Head of caudate nucleus (tissue), 42 donors: ENCODE results near the gene SMDT1.

Source experiments
- DNase-seq, 42 donors: peaks; one replicate each; pipeline versions ENCODE4 v3.0.0 to v3.0.0-alpha.2; 2020 to 2021; ENCODE audit warnings: mixed read lengths in 7 of 42
- intact Hi-C: fragments of 100-400 bp; cut with DNase I; formaldehyde crosslinking; loops from one replicate; pipeline ENCODE4 v1.15.0; 2022

The SMDT1 gene

GRCh38 chr22:42079319-42080251, at the start of gene SMDT1:
Gene SMDT1, plus strand, starts transcription at chr22:42079700. Its CDS starts 69 bp downstream, at chr22:42079769.
- DNase-seq, result peak; percentile 97 to 100 (median 99)
- intact Hi-C loops, result loop anchor here (10.0 kb wide), 1 partner anchor 115 kb away; the partner anchor contains the start of gene SEPTIN3

GRCh38 chr22:42033263-42034181, 46.0 kb upstream of the SMDT1 start:
- no peak for DNase-seq
- intact Hi-C loops, result no loop called here

GRCh38 chr22:42035256-42035655, 44.2 kb upstream of the SMDT1 start:
- intact Hi-C loops, result no loop called here
- no peak for DNase-seq

GRCh38 chr22:42039271-42039670, 40.2 kb upstream of the SMDT1 start:
- intact Hi-C loops, result no loop called here

GRCh38 chr22:42041784-42042183, 37.7 kb upstream of the SMDT1 start:
- DNase-seq, result no peak

More at GRCh38 chr22:42039271-42039670, 40.2 kb upstream of the SMDT1 start:
- no peak for DNase-seq

DNA sequence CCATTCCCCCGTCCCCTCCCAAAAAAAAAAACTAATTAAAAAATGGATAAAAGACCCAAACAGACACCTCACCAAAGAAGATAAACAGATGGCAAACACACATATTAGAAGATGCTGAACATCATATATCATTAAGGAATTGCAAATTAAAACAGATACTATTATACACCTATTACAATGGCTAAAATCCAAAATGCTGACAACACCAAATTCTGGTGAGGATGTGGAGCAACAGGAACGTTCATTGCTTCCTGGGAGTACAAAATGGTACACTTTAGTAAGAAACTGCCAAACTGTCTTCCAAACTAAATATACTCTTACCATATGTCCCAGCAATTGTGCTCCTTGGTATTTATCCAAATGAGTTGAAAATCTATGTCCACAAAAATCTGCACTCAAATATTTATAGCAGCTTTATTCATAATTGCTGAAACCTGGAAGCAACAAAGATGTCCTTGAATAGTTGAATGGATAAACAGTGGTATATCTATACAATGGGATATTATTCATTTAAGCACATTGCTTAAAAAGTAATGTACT, 28.8 kb upstream of the SMDT1 start:
- no peak for DNase-seq
- intact Hi-C loops, result no loop called here

More at GRCh38 chr22:42041784-42042183, 37.7 kb upstream of the SMDT1 start:
- intact Hi-C loops, result no loop called here

- intact Hi-C loops, result no loop called here
- peak in 1 of 42 donors; percentile 15 for DNase-seq
Measured at GRCh38 chr22:42052765-42053164, 26.7 kb upstream of the SMDT1 start.

DNA sequence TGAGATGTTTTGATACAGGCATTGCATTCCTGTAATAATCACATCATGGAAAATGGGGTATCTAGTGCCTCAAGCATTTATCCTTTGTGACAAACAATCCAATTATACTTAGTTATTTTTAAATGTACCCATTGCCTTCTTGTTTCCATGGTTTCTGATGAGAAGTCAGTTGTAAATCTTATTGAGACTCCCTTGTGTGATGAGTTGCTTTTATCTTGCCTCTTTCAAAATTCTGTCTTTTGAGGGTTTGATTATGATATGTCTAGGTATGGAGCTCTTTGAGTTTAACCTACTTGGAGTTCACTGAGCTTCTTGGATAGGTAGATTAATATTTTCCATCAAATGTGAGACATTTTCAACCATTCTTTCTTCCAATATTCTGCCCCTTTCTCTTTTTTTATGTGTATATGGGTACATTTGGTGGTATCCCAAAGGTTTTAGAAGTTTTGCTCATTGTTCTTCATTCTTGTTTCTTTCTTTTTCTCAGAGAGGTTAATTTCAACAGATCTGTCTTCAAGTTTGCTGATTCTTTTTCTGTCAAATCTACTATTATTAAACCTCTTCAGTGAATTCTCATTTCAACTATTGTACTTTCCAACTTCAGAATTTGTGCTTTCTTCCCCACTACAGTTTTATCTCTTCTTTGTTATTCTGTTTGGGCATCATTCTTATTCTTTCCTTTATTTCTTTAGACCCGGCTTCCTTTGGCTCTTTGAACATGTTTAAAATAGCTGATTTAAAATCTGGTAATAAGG, 22.6 kb upstream of the SMDT1 start:
- intact Hi-C loops, result no loop called here
- no peak for DNase-seq

GRCh38 chr22:42060489-42060888, 19.0 kb upstream of the SMDT1 start:
- peak in 6 of 42 donors; percentile 3 to 32 (median 19) for DNase-seq
- intact Hi-C loops, result no loop called here

DNA sequence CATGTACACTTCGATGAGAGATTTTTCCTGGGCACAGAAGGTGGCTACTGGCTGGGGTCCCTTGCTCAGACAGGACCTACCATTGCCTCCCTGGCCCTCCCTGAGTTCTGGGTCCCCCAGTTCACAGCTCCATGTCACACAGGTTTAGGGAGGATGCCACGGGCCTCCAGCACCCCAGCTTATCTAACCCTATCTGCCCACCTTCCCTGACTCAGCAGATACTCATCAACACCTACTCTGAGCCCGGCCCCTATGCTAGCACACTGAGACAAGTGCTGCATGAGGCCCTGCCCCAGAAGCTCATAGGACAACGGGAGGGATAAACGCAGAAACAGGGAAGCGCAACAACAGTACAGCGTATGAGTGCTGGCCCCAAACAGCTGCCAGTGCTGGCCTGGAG, 18.5 kb upstream of the SMDT1 start:
- intact Hi-C loops, result no loop called here
- DNase-seq, result peak in 41 of 42 donors; percentile 20 to 89 (median 58)

DNA sequence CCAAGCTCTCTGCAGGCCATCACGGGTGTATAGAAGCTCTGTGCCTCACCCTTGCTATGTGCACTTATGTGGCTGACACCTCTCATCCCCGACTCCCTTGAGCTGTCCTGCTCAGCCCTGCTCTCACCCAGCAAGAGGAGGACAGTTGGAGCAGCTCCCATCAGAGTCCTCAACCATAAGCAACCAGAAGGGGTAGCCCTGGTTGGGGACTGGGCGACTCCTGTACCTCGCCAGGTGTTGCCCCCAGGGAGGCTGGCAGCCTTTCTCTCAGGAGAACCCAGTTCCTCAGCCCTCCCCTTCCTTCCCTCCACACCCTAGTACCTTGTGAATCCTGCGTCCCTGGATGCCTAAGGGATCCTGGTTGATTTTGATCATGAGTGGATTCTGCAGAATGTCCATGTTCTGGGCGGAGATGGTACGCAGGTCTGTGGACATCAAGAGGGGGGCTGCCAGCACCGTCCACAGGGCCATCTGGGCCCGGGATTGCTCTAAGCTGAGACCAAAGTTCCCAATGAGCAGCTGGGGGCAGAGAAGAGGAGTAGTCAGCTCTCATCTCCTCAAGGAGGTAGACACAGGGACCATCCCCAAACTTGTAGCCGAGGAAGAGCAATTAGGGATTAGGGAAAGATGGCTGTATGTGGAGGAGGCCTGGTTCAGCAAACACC, 16.9 kb upstream of the SMDT1 start:
- intact Hi-C loops, result no loop called here
- DNase-seq, result peak in 4 of 42 donors; percentile 5 to 18 (median 10)

DNA sequence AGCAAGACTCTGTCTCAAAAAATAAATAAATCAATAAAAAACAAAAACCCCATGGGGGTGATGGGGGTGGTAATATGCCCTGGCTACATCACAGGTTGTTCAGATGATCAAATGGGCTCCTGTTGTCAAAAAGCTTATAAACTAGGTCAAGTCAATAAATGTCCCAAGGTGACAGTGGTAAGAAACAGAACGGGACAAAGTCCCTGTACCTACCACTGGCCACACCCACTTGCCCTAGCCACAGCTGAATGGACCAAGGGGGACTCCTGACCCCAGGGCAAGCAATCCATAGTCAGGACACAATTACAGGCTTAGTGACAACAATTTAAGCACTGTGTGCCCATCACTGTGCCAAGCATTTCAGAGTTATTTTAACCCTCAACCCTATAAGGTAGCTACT, 14.9 kb upstream of the SMDT1 start:
- peak in 1 of 42 donors; percentile 31 for DNase-seq
- intact Hi-C loops, result no loop called here

- DNase-seq, result peak in 4 of 42 donors; percentile 5 to 37 (median 19)
Measured at GRCh38 chr22:42065438-42066125, 13.9 kb upstream of the SMDT1 start.

GRCh38 chr22:42066126-42066761, 13.3 kb upstream of the SMDT1 start:
- DNase-seq, result peak in 4 of 42 donors; percentile 3 to 28 (median 14)
- intact Hi-C loops, result no loop called here

More at GRCh38 chr22:42065438-42066125, 13.9 kb upstream of the SMDT1 start:
- intact Hi-C loops, result no loop called here

DNA sequence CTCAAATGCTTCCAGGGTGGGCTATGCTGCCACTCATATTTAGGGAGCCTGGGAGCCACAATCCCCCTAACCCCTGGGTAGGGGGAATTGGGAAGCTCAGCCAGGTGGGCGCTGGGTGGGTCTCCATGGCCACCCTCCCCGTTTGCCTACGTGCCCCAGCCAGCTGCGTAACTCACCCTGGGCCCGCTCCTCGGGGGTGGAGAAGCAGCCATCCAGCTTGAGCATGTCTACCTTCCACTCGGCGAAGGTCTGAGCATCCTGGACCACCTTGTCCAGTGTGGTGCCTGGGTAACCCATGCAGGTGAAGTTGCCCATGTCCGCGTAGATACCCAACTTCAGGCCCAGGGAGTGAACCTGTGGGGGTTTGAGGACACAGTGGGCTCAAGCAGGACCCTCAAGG, 12.6 kb upstream of the SMDT1 start:
- intact Hi-C loops, result no loop called here
- peak in 4 of 42 donors; percentile 2 to 30 (median 16) for DNase-seq

DNA sequence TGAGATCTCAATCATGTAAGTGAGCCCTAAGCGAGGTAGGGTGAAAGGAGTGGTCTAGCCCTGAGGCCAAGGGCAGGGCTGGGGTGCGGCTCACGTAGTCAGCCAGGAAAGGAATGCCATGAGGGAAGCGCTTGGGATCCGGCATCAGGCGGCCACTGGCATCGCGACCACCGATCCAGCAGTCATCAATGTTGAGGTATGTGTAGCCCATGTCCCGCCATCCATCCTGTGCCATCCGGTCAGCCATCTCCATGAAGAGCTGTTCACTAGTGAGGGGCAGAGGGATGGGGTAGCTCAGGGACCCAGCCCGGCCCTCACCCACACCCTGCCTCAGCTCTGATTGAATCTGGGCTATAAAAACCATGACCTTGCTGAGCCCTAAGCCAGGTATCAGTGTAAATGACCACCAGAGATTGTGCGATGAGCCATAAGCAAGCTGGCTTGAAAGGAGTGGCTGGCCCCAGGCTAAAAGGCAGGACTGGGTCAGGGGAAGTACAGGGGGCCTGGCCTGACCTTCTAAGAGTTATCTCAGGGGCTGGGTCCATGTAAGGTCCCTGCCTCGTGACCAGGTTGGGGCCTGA, 11.7 kb upstream of the SMDT1 start:
- intact Hi-C loops, result no loop called here

More for the DNA sequence above, 11.7 kb upstream of the SMDT1 start:
- peak in 2 of 42 donors; percentile 13 to 30 for DNase-seq
